Bronchial epithelial cell (primary cell): ENCODE data around the gene SPTBN5. TPM values are rescaled to one million over a fixed set of nuclear protein-coding genes. Genes with fewer than 3 reads are reported as not detected.

Experiments
- DNase-seq: peaks from one replicate; pipeline ENCODE4 v3.0.0-alpha.2; 2010; ENCODE audit warnings: low read depth
- FAIRE-seq: peaks from 2 replicates; lab custom pipeline; 2011; peaks lifted over from hg19 to GRCh38; lab: Jason Lieb, UNC
- H3K27me3 ChIP-seq: 2 replicates; pipeline ENCODE4 v1.5.1; 2011; ENCODE audit warnings: low read length; ENCODE audit not compliant: control insufficient read depth, insufficient read depth
- H3K36me3 ChIP-seq: 2 replicates; pipeline ENCODE4 v1.5.1; 2011; ENCODE audit warnings: low read length; ENCODE audit not compliant: control insufficient read depth, insufficient read depth
- H3K4me3 ChIP-seq: 2 replicates; pipeline ENCODE4 v1.5.1; 2011; ENCODE audit warnings: mild to moderate bottlenecking, low read depth, low read length, control low read depth
- total RNA-seq: library from RNA; depleted of rRNA; stranded (reverse); fragments of >200 nt; gene quantifications from 2 replicates; pipeline ENCODE4 v1.2.1, GENCODE V29; 2014
- TF ChIP-seq, protein P1 (sequence below): IDR thresholded peaks from 2 replicates; pipeline ENCODE4 v1.5.1; 2011; ENCODE audit warnings: mild to moderate bottlenecking, moderate library complexity, low read length, control low read depth, inconsistent platforms; ENCODE audit not compliant: insufficient read depth, severe bottlenecking

Gene SPTBN5
- total RNA-seq, 1 donor from 2014 or later, result 0.53 TPM

DNA sequence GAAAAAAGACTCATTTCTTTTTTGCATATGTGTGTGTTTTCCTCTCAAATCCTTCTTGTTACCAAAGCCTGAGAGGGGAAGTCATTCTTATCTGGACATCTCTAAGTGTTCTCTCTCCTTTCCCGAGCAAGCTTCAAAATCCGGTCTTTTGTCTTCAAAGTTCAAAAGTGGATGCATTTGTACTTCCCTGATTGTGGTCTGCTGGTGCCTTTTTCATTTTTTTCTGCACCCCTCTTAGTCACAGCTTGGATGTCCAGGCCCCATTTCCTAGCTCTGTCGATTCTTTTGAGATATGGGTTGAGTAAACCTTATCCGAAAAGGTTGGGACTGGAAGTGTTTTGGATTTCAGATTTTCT lies 43.7 kb upstream of the SPTBN5 start:
- DNase-seq, result no peak
- TF ChIP-seq, protein P1, sequence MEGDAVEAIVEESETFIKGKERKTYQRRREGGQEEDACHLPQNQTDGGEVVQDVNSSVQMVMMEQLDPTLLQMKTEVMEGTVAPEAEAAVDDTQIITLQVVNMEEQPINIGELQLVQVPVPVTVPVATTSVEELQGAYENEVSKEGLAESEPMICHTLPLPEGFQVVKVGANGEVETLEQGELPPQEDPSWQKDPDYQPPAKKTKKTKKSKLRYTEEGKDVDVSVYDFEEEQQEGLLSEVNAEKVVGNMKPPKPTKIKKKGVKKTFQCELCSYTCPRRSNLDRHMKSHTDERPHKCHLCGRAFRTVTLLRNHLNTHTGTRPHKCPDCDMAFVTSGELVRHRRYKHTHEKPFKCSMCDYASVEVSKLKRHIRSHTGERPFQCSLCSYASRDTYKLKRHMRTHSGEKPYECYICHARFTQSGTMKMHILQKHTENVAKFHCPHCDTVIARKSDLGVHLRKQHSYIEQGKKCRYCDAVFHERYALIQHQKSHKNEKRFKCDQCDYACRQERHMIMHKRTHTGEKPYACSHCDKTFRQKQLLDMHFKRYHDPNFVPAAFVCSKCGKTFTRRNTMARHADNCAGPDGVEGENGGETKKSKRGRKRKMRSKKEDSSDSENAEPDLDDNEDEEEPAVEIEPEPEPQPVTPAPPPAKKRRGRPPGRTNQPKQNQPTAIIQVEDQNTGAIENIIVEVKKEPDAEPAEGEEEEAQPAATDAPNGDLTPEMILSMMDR, result no peak
- Histone ChIP-seq H3K4me3 (no peak overlapping the region), H3K27me3 (no peaks in the 10 kb centered on the region), H3K36me3 (peaks cover 8% of the 10 kb centered on the region)
- FAIRE-seq, result no peak

DNA sequence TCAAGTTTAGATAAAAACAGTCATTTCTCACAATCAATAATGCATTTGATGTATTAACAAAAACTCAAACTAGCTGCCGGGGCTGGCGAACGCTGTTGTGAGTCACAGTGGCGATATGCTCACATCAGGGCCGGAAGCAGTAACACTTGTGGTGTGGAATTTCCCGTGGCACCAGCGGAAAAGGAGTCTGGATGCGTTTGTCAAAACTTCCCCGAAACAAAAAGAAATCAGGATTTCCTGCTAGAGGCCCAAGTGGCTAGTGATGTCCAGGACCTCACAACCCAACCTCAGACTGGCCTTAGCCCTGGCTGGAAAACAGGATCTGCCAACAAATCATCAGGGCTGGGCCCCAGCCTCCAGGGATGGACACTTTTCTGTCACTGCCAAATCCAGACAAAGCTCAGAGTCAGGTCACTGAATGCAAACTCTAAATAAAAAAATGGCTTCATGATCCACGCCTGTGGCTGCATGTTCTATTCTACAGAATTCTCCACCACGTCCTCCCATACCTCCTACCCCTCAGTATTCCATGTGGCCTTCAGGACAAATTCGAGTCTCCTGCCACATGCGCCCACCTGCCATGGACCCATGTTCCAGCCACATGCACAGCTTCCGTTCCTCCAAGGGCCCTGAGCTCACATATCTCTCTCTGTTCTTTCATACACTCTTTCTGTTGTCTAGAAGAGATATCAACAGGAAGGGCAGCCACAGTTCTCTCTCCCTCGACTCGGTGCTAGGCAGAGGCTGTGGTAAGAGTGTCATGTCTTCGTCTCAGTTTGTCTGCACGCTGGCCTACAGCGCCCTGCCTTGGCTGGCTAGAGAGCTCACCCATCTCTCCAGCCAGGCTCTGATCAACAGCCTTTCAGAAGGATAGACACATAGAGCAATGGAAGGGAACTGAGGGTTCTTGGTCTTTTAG lies 43.1 kb upstream of the SPTBN5 start:
- no peak for FAIRE-seq
- TF ChIP-seq, protein P1, result no peak
- no peak for DNase-seq
- Histone ChIP-seq H3K27me3 (no peaks in the 10 kb centered on the region), H3K4me3 (no peak overlapping the region), H3K36me3 (peaks cover 5% of the 10 kb centered on the region)

DNA sequence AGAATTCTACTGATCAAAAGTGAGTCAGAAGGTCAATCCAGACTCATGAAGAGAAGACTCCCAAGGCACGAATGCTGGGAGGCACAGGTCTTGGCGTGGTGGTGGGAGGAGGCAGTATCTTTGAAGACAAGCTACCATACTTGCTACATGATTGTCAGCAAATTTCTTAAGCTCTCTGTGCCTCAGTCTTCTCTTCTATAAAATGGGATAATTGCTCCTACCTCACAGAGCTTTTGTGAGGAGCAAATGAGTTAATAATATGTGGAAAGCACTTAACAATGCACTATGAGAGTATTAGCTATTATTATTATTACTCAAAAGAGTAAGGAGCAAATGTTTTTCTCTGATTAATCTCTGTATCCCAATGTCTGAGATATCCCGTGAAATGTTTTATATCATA lies 42.3 kb upstream of the SPTBN5 start:
- DNase-seq, result no peak
- Histone ChIP-seq H3K4me3 (no peak overlapping the region), H3K36me3 (peaks cover 2% of the 10 kb centered on the region), H3K27me3 (no peaks in the 10 kb centered on the region)
- TF ChIP-seq, protein P1, result no peak
- no peak for FAIRE-seq

DNA sequence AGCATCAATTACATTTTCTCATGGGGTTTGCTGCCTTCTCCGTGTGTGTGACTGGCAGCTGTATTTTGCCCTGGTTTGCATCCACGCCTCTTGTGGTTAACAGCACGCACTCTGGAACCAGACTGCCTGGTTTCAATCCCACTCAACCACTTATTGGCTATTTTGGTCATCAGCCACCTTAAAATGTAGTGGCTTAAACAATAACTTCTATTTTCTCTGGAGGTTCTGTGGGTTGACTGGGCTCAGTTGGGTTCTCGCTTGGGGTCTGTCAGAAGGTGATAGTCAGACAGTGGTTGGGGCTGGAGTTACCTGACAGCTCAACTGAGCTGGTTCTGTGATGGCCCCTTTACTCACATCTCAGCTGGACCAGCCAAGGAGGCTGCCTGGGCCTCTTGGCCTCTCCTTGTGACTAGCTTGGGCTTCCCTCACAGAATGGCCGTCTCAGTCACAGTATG lies 41.7 kb upstream of the SPTBN5 start:
- Histone ChIP-seq H3K27me3 (no peaks in the 10 kb centered on the region), H3K36me3 (peaks cover 2% of the 10 kb centered on the region), H3K4me3 (no peak overlapping the region)
- DNase-seq (no peak), FAIRE-seq (no peak)
- TF ChIP-seq, protein P1, result no peak

DNA sequence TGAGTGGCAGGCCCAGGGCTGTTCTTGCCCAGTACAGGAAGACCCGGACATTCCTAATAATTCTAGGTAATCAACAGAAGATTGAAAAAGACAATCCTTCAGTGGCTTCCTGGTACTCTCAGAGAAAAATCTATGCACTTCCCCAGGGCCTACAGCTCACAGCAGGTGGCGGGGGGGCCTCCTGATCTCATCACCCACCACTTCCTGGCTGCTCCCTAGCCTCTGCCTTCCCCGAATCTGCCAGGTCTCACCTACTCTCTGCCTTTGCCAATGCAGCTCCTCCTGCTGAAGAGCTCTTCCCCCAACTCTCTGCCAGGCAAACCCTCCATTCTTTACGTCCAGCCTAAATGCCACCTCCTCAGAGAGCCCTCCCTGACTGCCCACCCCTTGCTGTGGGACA lies 41.0 kb upstream of the SPTBN5 start:
- no peak overlapping the region for H3K4me3 ChIP-seq
- DNase-seq, result peak; percentile 65
- TF ChIP-seq, protein P1, result no peak
- no peaks in the 10 kb centered on the region for H3K27me3 ChIP-seq
- no peak for FAIRE-seq
- no peaks in the 10 kb centered on the region for H3K36me3 ChIP-seq
